Stimulated activated CD8-positive, alpha-beta memory T cell treated with anti-CD3 and anti-CD28 coated beads, Interleukin-4, amount 100 ng/mL, for 4 hours (primary cell): ENCODE results near the gene ZBTB4.
A peak's percentile ranks its signal among the peaks of the same experiment; 100 is the strongest.
"Not testable (repeated sequence)": the region's sequence is repeated elsewhere in the genome, so short reads cannot be mapped to it uniquely, and the experiment has no call there.

Source experiments
- DNase-seq, 2 donors: peaks; one replicate each; pipeline ENCODE4 v3.0.0-alpha.2; 2020; ENCODE audit warnings: low read depth in 2 of 2, low spot score in 1 of 2

Gene ZBTB4

DNA sequence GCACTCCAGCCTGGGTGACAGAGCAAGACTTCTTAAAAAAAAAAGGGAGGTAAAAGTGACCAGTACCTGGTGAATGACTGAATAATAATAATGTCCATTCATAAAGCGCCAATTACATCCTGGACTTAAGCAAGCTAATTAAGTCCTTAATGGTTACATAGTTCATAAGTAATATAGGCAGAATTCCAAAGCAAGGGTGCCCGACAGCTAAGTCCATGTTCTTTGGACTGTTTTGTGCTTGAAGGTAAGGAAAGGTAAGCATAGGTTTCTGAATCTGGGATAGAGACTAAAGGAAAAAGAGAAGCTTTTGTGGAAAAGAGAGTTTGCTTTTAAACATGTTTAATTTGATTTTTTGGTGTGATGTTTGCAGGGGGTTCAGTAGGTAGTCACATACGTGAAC, 14.5 kb upstream of the ZBTB4 start:
- DNase-seq, result no peak

DNA sequence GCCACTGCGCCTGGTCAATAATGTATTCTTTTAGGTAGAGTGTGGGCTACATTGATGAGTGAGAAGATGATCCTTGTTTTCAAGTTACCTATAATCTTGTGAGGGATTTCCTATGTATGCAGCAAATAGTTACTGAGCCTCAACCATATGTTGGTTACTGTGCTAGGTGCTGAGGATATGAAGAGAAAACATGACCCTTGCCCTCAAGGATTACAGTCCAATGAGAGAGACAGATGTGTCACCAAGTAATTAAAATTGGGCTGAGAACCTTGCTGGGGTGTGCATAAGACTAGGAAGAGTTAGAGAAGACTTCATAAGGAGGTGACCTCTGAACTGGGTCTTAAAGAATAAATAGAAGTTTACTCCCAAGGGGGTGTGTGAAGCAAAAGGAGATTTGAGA, 12.2 kb upstream of the ZBTB4 start:
- no peak for DNase-seq

DNA sequence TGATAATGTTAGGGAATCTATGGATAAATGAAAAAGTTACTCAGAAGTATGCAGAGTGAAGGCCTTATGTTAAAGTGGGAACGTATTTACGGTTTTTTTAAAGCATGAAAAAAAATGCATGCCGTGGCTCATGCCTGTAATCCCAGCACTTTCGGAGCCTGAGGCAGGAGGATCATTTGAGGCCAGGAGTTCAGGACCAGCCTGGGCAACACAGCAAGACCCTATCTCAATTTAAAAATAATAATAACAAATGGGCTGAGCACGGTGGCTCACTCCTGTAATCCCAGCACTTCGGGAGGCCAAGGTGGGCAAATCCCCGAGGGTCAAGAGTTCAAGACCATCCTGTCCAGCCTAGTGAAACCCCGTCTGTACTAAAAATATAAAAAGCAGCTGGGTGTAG, 10.7 kb upstream of the ZBTB4 start:
- DNase-seq, result no peak

DNA sequence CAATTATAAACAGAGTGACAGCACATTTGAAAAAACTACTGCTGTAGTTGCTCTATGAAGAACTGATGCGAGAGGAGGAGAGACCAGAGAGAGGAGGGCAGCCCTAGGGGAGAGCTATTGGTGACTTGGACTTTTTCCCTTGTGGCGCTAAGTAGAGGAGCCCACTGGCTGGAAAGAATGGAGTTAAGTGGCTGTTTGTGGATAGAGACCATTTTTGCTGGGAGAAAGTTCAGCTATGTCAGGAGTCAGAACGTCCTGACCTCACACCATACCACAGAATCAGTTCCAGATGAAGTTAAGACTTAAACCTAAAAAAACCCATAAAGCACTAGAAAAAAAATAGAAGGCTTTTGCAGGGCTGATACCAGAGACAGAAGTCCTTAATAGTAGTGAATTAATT, 6.8 kb upstream of the ZBTB4 start:
- DNase-seq, result no peak

DNA sequence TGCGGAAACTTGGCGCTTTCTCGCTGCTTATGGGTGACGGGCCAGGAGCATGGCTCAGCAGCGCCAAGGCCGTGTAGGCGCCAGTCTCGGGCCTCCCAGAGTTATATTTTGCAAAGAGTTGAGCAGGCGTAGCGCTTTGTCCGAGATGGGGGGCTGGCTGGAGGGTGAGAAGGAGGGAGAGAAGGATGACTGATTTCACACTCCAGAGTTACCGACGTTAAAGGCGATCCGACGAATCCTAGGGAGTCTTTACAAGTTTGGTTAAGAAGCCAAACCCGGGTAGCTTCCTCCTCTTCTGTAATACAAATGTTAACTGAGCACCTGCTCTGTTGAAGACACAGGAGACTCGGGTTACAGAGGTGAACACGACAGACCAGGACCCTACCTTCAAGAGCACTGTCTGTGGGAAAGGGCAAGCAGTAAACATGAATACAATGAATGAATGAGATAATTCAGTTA, 5.5 kb upstream of the ZBTB4 start:
- no peak for DNase-seq

DNA sequence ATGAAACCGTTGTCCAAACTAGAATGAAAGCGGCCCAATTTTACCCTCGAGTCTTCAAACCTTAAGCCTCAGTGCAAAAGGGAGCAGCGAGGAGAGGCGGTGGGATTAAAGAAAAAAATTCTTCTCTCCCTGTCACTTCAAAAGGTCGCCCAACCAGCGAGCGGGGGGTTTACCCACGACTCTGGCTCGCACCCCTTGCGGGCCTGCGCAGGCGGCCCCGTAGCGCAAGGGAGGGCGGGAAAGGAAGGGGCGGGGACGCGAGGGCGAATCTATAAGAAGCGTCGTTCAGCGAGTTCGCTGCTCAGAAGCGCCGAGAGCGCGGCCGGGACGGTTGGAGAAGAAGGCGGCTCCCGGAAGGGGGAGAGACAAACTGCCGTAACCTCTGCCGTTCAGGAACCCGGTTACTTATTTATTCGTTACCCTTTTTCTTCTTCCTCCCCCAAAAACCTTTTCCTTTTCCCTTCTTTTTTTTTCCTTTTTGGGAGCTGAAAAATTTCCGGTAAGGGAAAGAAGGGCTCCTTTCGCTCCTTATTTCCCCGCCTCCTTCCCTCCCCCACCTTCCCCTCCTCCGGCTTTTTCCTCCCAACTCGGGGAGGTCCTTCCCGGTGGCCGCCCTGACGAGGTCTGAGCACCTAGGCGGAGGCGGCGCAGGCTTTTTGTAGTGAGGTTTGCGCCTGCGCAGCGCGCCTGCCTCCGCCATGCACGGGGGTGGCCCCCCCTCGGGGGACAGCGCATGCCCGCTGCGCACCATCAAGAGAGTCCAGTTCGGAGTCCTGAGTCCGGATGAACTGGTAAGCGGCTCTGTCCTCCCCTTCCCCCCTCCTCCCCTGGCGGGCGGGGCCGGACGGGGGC, 4.9 kb upstream of the ZBTB4 start, which contains the start of gene POLR2A:
Gene POLR2A, plus strand, starts transcription at position 300 of the 852 bp plus-strand sequence.
- DNase-seq, result peak; percentile 96

DNA sequence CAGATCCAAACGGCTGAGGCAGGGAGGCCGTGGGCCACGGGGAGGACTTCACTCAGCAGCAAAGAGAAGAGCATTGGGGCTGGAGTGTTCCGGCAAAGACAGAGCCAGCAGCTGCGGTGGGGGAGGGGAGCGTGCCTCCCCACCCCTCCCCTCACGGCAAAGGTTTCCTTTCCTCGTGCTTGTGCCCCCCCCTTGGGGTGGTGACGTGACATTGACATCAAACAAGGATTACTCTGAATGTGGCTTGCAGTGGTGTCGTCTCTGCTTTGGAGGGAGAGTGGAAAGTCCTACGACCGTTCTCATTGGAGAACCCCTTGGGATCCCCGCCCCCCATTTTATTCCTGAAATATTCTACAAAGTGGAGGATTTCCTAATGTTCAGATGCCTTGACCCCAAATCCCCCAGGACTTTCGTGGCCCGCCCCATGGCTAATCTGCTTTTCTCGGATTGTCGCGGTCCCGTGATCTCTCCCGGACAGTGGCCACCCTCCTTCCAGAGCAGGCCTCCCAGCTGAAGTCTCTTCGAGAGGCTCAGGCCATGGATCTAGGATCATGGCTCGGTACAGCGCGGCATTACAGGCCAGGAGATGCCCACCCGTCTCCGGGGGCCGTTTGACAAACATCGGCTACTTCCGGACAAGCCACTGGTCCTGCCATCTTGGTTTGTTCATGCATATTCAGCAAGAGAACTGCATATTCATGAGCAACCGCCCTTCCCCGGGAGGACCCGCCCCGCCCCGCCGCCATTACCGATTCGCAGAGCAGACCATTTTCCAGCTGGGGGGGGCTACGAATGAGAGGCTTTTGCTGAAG, 4.0 kb upstream of the ZBTB4 start:
- DNase-seq, result peak; percentile 85 to 94

DNA sequence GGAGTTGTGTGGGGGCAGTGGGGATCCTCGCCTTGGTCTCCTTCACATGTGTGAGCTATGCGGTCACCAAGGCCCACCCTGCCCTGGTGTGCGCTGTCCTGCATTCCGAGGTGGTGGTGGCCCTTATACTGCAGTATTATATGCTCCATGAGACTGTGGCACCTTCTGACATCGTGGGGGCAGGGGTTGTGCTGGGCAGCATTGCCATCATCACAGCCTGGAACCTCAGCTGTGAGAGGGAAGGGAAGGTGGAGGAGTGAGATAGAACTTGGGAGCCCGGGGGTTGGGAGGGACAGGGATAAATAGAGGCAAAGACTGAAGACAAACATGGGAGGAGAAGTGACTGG, 3.3 kb upstream of the ZBTB4 start:
- not testable (repeated sequence) for DNase-seq

DNA sequence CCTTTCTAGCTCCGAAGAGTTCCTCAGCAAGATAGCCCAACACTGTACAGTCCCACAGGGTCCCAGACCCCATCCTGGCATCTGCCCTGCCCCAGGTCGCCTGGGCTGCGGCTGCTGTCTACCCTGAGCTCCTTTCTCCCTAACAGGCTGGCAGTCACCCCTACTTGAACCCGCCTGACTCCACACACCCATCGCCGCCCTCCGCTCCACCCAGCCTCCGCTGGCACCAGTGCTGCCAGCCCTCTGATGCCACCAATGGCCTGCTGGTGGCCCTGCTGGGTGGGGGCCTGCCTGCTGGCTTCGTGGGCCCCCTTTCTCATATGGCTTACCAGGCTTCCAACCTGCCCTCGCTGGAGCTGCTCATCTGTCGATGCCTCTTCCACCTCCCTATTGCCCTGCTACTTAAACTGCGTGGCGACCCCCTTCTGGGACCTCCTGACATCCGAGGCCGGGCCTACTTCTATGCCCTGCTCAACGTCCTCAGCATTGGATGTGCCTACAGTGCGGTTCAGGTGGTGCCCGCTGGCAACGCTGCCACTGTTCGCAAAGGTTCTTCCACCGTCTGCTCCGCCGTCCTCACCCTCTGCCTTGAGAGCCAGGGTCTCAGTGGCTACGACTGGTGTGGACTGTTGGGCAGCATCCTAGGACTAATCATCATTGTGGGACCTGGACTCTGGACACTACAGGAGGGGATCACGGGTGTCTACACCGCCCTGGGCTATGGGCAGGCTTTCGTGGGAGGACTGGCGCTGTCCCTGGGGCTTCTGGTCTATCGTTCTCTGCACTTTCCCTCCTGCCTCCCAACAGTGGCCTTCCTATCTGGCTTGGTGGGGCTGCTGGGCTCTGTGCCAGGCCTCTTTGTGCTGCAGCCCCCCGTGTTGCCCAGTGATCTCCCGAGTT, 2.7 kb upstream of the ZBTB4 start:
- not testable (repeated sequence) for DNase-seq

DNA sequence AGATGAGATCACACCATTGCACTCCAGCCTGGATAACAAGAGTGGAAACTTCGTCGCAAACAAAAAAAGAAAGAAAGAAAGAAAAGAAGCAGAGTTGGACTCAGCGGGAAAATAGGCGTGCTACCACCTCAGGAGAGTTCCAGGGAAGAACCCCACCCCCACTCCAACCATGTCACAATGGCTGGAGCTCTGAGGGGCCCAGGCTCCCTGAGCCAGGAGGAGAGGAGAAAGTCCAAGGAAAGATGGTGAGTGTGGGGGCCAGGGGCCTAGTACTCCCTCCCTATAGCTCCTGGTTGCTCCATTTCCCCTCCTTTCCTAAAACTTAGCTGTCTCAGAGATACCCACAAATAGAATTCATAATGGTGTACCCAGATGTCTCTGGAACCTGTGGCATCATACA, 1.8 kb upstream of the ZBTB4 start, which contains the start of gene SLC35G6:
Gene SLC35G6, plus strand, starts transcription at position 172 of the 400 bp plus-strand sequence. Its CDS starts 71 bp downstream, at position 243.
- DNase-seq, result not testable (repeated sequence)

DNA sequence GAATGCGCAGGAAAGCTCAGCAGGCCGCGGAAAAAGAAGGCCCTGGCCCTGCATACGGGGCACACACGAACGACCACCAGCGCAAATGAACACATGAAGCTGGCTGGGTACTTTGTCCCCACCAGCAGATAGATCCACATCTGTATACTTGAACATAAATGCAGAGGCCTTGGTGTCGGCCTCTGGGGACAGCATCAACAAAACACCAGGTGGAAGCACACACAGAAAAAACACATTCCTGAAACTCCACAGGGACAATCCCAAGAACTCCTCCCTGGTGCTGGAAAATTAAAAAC, 606 bp upstream of the ZBTB4 start:
- no peak for DNase-seq

DNA sequence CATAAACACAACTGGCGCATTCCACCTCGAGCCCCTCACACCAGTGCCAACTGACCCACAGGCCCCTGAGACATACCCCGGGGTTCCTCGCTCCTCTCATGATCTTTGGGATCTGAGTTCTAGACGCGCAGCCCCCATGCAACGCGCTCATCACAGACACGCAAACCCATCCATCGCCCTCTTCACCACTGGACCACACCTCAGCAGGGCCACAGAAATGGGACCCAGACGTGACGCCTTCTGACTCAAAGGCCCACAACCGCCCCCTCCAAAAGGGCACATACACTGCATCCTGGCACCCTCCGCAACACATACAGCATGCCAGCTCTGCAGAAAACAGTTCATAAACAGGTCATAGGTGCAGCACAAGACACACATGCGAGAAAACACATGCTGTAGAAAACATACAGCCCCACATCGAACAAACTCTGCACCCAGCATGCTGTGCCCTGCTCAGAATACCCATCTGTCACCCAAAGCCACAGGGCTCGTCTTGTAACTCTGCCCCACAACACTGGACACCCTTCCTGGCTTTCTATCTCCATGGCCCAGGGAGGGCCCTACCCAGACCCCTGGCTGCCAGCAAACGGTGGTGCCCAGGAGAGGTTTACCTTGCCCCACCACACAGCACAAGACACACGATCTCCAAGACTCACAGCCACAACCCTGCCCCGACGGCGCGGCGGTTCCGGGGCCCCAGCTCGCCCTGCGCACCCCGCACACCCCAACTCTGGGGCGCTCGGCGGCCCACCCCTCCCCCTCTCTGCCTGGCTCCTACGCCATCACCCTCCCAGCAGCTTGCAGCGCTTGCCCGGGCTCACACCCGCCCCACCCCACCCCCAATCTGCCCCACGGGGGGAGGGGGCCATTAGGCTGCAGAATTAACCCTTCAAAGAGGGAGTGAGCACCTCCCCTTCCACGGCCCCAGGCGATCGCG, 887 bp downstream of the ZBTB4 start:
- peak; percentile 16 to 29 for DNase-seq

DNA sequence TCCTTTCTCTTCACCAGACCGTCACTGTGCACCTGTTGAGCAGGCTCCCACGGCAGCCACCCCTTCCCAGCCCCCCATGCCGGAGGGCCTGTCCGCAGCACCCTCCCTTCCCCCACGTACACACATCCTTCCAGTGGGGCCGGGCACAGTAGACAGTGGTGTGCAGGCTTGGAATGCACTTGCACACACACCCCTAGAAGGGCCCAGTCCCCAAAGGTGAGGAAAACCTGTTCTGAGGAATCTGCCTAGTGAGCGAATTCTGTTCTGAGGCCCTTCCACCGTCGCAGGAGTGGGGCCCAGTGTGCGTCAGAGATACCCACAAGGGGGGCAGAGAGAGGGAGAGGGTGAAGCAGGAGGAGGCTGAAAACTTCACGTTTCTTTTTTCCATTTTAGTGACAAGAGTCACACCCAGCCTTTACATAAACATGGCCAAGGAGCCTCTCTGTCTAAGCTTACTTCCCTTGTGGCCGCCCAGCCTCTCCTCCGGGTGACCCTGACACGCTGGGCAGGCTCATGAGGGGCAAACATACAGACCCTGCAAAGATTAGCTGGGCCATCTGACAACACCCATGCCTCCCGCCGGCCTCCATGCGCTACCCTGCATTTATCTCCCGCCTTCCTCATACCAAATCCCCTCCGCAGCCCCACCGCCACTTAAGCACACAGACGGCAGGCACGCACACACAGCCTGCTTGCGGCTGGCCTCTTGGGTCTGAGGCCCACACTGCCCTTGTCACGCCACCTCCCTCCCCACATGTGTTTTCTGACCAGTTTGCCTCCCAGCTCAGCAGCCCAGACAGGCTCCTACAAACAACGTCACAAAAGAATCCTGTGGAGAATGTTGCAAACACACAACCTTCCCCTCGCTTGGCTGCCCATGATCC, 1.8 kb downstream of the ZBTB4 start:
- DNase-seq, result no peak

DNA sequence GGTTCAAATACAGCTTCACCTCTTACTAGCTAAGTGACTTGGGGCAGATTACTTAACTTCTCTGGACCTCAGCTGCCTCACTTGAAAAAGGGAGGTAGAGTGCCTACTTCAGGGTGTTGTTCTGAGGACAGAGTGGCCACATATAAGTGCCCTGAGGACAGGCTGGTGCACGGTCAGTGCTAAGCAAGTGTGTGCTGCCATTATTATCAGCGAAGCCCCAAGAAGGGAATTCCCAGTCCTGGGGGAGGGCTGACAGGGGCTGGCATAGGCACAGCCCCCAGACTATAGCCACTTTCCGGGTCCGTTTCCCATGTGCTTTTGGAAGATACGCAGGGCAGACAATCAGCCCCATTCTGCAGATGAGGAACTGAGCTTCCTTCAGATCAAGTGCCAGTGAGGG, 2.5 kb downstream of the ZBTB4 start:
- DNase-seq, result no peak

DNA sequence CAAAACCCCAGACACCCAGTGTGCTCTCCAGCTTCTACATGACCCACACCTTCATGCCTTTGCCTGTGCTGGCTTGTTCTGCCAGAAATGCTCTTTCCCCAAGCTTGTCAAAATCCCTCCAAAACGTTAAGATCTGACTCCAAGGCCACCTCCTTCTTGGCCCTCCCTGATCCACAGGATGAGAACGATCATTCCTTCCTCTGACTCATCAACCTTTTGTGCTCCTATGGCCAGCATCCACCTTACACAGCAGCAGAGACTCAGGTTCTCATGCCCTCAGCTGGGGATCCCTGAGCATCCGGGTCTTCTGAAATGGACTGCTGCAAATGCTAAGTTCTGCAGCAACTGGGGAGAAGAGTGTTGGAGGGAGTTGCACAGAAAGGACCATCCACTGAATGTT, 2.9 kb downstream of the ZBTB4 start:
- DNase-seq, result no peak

DNA sequence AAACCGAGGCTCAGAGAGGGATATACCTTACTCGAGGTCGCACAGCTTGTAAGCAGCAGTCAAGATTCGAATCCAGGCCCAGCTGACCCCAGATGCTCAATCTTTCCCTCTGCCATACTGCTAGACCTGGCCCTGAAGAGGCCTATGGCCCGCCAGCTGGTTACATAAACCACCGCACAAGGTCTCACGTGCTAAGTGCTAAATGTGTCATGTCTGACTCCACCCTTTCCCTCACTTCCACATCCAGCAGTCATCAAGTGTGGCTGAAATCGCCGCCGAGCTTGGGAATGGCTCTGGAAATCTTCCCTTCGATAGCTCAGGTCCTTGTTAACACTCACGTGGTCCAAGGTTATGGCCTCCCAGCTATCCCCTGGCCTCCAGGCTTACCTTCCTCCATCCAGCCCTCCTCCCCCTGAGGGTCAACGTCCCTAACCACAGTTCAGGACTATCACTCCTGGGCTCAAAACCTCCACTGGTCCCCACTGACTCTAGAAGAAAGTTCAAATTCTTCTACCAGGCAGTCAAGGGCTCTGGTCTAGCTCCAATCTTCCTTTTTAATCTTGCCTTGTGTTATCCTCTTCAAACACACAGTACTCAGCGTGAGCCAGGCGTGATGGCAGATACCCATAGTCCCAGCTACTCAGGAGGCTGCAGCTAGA, 3.5 kb downstream of the ZBTB4 start:
- no peak for DNase-seq

DNA sequence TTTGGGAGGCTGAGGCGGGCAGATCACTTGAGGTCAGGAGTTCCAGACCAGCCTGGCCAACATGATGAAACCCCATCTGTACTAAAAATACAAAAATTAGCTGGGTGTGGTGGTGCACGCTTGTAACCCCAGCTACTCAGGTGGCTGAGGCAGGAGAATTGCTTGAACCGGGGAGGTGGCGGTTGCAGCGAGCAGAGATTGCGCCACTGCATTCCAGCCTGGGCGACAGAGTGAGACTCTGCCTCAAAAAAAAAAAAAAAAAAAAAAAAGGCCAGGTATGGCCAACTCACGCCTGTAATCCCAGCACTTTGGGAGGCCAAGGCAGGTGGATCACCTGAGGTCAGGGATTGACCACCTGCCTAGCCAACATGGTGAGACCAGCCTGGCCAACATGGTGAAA, 4.7 kb downstream of the ZBTB4 start:
- not testable (repeated sequence) for DNase-seq

DNA sequence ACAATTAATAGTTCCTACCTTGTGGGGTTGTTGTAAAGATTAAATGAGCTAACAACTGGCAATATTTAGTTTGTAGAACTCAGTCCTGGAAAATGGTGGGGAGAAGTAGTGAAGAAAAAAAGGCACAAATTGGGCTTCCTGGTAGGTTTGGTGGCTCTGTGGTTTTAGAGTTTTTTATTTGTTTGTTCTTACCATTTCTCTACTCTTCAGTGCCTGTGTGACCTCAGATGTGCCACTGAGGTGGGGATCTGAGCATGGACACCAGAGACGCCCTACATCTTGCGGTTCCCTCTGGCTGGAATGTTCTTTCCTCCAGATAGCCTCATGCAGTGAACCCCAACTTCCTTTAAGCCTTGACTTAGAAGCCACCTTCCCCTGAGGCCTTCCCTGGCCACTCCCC, 7.7 kb downstream of the ZBTB4 start:
- no peak for DNase-seq
